Osteocyte (in vitro differentiated cells): Measurements from ENCODE around the gene ZNF628. TPM values are rescaled to one million over a fixed set of nuclear protein-coding genes. Genes with fewer than 3 reads are reported as not detected.

Experiments
- DNase-seq: peaks from one replicate; pipeline ENCODE4 v3.0.0; 2021; ENCODE audit warnings: mixed read lengths; ENCODE audit not compliant: unreplicated experiment; ENCODE audit errors: extremely low spot score
- H3K27ac Mint-ChIP-seq: one replicate; pipeline ENCODE4 v1.8.0; 2021; ENCODE audit warnings: mild to moderate bottlenecking, mixed read lengths; ENCODE audit not compliant: unreplicated experiment
- H3K27me3 Mint-ChIP-seq: one replicate; pipeline ENCODE4 v1.8.0; 2021; ENCODE audit warnings: mixed read lengths; ENCODE audit not compliant: unreplicated experiment
- H3K36me3 Mint-ChIP-seq: one replicate; pipeline ENCODE4 v1.8.0; 2021; ENCODE audit warnings: mixed read lengths; ENCODE audit not compliant: unreplicated experiment
- H3K4me1 Mint-ChIP-seq: one replicate; pipeline ENCODE4 v1.8.0; 2021; ENCODE audit warnings: mixed read lengths; ENCODE audit not compliant: unreplicated experiment
- H3K4me3 Mint-ChIP-seq: one replicate; pipeline ENCODE4 v1.8.0; 2021; ENCODE audit warnings: mild to moderate bottlenecking, moderate library complexity, mixed read lengths; ENCODE audit not compliant: unreplicated experiment
- H3K9me3 Mint-ChIP-seq: one replicate; pipeline ENCODE4 v1.8.0; 2021; ENCODE audit warnings: mixed read lengths; ENCODE audit not compliant: unreplicated experiment
- CTCF ChIP-seq: fragments of 200-600 bp; sonication (generic); IDR thresholded peaks from 2 replicates; pipeline ENCODE4 v1.5.0; 2021; ENCODE audit warnings: antibody characterized with exemption, mild to moderate bottlenecking, moderate library complexity
- total RNA-seq: library from RNA; stranded (reverse); gene quantifications from 2 replicates; pipeline ENCODE4 v1.2.1, GENCODE V29; 2021

ZNF628 gene
- total RNA-seq, 1 donor from 2014 or later = 11.6 TPM

- H3K4me1 Mint-ChIP-seq = peaks cover 15% of the 10 kb centered on the region
- H3K36me3 Mint-ChIP-seq = no peaks in the 10 kb centered on the region
- no peak overlapping the region for H3K4me3 Mint-ChIP-seq
- H3K9me3 Mint-ChIP-seq = no peaks in the 10 kb centered on the region
- no peak for DNase-seq
- no peak overlapping the region for H3K27ac Mint-ChIP-seq
- no peaks in the 10 kb centered on the region for H3K27me3 Mint-ChIP-seq
- no peak for TF ChIP-seq CTCF
These were observed 21.3 kb downstream of the ZNF628 start for GRCh38 chr19:55497763-55498162.

- DNase-seq = no peak
- H3K27me3 Mint-ChIP-seq = no peaks in the 10 kb centered on the region
- H3K27ac Mint-ChIP-seq = no peak overlapping the region
- H3K9me3 Mint-ChIP-seq = no peaks in the 10 kb centered on the region
- no peaks in the 10 kb centered on the region for H3K36me3 Mint-ChIP-seq
- H3K4me1 Mint-ChIP-seq = peaks cover 10% of the 10 kb centered on the region
- no peak for TF ChIP-seq CTCF
- no peak overlapping the region for H3K4me3 Mint-ChIP-seq
These were observed 21.9 kb downstream of the ZNF628 start for GRCh38 chr19:55498246-55498840.

DNA sequence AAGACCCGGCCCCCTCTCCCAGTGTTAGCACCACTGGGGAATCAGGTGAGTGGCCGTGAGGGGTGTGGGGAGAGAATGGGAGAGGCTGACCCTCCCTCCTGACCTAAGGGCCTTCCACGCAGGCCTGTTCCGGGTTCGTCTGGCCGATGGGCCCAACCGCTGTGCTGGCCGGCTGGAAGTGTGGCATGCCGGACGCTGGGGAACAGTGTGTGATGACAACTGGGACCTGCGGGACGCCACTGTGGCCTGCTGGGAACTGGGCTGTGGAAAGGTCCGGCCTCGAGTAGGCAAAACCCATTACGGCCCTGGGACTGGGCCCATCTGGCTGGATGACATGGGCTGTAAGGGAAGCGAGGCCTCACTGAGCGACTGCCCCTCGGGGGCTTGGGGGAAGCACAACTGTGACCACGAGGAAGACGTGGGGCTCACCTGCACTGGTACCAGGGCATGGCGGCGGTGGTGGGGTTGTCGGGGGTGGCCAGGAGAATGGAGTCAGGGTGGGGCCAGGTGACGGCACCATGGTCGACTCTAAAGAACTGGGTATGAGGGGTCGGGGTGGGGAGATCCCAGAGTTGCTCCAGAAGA, 24.0 kb downstream of the ZNF628 start:
- Mint-ChIP-seq H3K4me1 (peaks cover 5% of the 10 kb centered on the region), H3K9me3 (no peaks in the 10 kb centered on the region), H3K27me3 (no peaks in the 10 kb centered on the region), H3K4me3 (no peak overlapping the region), H3K36me3 (no peaks in the 10 kb centered on the region), H3K27ac (no peak overlapping the region)
- DNase-seq = no peak
- no peak for TF ChIP-seq CTCF

DNA sequence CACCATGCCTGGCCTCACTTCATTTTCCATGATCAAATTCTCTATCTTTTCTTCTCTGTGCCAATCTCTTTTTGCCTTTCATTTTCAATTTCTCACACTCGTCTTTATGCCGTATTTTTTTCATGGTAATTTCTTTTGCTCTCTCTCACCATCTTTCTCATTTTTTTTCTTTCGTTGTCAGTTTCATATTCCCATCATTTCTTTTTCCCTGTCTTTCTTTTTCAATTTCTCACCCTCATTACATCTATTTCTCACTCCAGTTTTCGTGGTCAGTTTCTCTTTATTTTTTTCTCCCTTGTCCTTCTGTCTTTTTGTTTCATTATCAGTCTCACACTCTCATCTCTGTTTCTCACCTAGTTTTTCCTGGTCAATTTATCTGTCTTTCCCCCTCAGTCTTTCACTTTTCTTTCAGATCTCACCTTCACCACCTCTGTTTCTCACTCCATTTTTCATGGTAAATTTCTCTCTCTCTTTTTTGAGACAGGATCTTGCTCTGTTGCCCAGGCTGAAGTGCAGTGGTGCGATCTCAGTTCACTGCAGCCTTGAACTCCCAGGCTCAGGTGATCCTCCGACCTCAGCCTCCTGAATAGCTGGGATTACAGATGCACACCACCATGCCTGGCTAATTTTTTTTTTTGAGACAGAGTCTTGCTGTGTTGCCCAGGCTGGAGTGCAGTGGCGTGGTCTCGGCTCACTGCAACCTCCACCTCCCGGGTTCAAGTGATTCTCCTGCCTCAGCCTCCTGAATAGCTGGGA, 26.0 kb downstream of the ZNF628 start:
- H3K27ac Mint-ChIP-seq = no peak overlapping the region
- H3K4me3 Mint-ChIP-seq = no peak overlapping the region
- no peaks in the 10 kb centered on the region for H3K9me3 Mint-ChIP-seq
- H3K27me3 Mint-ChIP-seq = no peaks in the 10 kb centered on the region
- H3K36me3 Mint-ChIP-seq = no peaks in the 10 kb centered on the region
- DNase-seq = no peak
- H3K4me1 Mint-ChIP-seq = peaks cover 5% of the 10 kb centered on the region
- TF ChIP-seq CTCF = no peak

DNA sequence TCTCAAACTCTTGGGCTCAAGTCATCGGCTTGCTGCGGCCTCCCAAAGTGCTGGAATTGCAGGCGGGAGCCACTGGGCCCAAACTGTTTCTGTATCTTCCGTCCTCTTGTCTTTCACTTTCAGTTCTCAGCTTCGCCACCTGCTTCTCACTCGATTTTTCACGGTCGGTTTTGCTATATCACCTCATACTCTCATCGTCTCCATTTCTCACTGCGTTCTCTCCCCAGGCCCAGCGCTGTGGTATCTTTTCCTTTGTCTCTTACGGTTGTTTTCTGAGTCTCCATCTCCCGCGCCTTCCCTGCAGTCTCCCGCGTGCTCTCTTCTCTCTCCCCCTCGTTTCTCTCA, 26.7 kb downstream of the ZNF628 start:
- Mint-ChIP-seq H3K27me3 (no peaks in the 10 kb centered on the region), H3K36me3 (no peaks in the 10 kb centered on the region), H3K27ac (no peak overlapping the region), H3K4me3 (peak overlapping the region; percentile 14), H3K4me1 (peaks cover 5% of the 10 kb centered on the region), H3K9me3 (no peaks in the 10 kb centered on the region)
- no peak for TF ChIP-seq CTCF
- no peak for DNase-seq
